SU-DHL-6 (cell line): ENCODE measurements around the gene LRP3.

Experiments used
- H2AFZ ChIP-seq: fragments of 200-600 bp; sonication (generic); 2 replicates; pipeline ENCODE4 v1.6.1; 2014; ENCODE audit warnings: low read depth, mild to moderate bottlenecking, moderate library complexity, mixed read lengths, antibody characterized with exemption, low read length; ENCODE audit not compliant: severe bottlenecking
- H3F3A ChIP-seq: fragments of 200-600 bp; shearing (Covaris generic); 2 replicates; pipeline ENCODE4 v1.6.0; 2016; ENCODE audit warnings: antibody characterized with exemption, mild to moderate bottlenecking; ENCODE audit not compliant: insufficient read depth
- H3K27ac ChIP-seq: fragments of 200-600 bp; sonication (generic); 2 replicates; pipeline ENCODE4 v1.5.1; 2016; ENCODE audit warnings: low read depth, mild to moderate bottlenecking, low read length, moderate library complexity, mixed read lengths
- H3K27me3 ChIP-seq: fragments of 200-600 bp; sonication (generic), shearing (Covaris generic); 2 replicates; pipeline ENCODE4 v1.6.0; 2014; ENCODE audit warnings: mild to moderate bottlenecking, low read length
- H3K36me3 ChIP-seq: fragments of 200-600 bp; sonication (generic); 2 replicates; pipeline ENCODE4 v1.6.1; 2014; ENCODE audit warnings: mild to moderate bottlenecking, low read length, mixed read lengths
- H3K4me2 ChIP-seq: fragments of 300-600, 200-600 bp; shearing (Covaris generic), sonication (generic); 2 replicates; pipeline ENCODE4 v1.6.0; 2014; ENCODE audit warnings: low read length, low read depth, mild to moderate bottlenecking; ENCODE audit not compliant: poor library complexity, severe bottlenecking
- H3K4me3 ChIP-seq: fragments of 200-600 bp; sonication (generic); 2 replicates; pipeline ENCODE4 v1.5.1; 2014; ENCODE audit warnings: antibody characterized with exemption, low read length, mild to moderate bottlenecking, mixed read lengths; ENCODE audit not compliant: insufficient read depth, poor library complexity, severe bottlenecking
- H3K79me2 ChIP-seq: fragments of 200-600 bp; sonication (generic); 2 replicates; pipeline ENCODE4 v1.6.1; 2014; ENCODE audit warnings: mild to moderate bottlenecking, low read length, moderate library complexity; ENCODE audit not compliant: insufficient read depth
- H3K9ac ChIP-seq: fragments of 200-600 bp; sonication (generic); 2 replicates; pipeline ENCODE4 v1.7.0; 2014; ENCODE audit warnings: mild to moderate bottlenecking, low read length
- H3K9me2 ChIP-seq: fragments of 200-600 bp; sonication (generic); replicated peaks from 2 replicates; pipeline ENCODE4 v1.6.1; 2014; ENCODE audit warnings: low read length; ENCODE audit not compliant: insufficient read depth
- H3K9me3 ChIP-seq: fragments of 200-600 bp; sonication (generic); 2 replicates; pipeline ENCODE4 v1.6.1; 2014; ENCODE audit warnings: low read length, mixed read lengths; ENCODE audit not compliant: insufficient read depth
- H4K20me1 ChIP-seq: fragments of 200-600 bp; sonication (generic); 2 replicates; pipeline ENCODE4 v1.6.1; 2014; ENCODE audit warnings: low read depth, mild to moderate bottlenecking, antibody characterized with exemption, low read length, moderate library complexity, mixed read lengths
- EZH2phosphoT487 ChIP-seq: fragments of 200-600 bp; sonication (generic), shearing (Covaris generic); conservative IDR thresholded peaks from 2 replicates; pipeline ENCODE4 v1.6.1; 2018; ENCODE audit warnings: mild to moderate bottlenecking, antibody characterized with exemption, low read length, moderate library complexity, mixed read lengths
- TF ChIP-seq, protein P1 (sequence below): fragments of 200-600 bp; sonication (generic); IDR thresholded peaks from one replicate; pipeline ENCODE4 v1.5.1; 2017; ENCODE audit warnings: antibody characterized with exemption, mild to moderate bottlenecking, low read length, moderate library complexity; ENCODE audit not compliant: insufficient read depth, poor library complexity, severe bottlenecking

The LRP3 gene

DNA sequence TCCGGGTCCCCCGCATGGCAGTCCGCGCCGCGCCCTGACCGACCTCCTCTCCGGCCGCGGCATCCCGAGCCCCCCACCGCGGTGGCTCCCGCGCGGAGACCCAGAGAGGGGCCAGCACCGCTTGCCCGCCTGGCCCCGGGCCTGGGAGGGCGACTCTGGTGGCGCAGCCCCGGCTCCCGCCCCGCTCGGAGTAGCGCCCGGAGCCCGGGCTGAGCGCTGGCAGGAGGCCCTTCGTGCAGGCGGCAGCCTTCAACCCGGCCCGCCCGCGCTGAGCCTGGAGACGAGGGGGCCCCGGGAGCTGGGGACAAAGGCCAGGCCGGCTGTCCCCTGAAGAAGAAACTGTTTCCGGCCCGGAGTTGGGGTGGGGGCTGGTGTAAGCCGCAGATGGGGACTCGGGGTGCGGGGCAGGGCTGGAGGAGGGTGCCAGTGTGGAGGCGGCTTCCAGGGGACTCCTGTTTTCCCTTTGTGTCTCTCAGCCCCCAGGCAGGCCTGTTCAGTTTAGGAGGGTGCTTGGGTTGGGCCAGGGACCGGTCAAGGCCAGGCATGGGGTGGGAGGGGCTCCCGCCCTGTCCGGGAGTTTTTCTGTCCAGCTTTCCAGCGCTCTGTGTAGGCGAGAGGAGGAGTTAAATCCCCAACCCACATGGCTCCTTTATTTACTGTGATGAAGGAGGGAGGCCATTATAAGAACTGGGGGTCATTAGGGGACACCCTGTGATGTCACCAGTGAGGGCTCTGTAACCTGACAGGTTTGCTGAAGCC, 935 bp downstream of the LRP3 start:
- H2AFZ ChIP-seq: no peak overlapping the region
- H3K27ac ChIP-seq: no peak overlapping the region
- H3K36me3 ChIP-seq: no peaks in the 10 kb centered on the region
- no peak overlapping the region for H3K4me3 ChIP-seq
- no peak overlapping the region for H3K4me2 ChIP-seq
- no peaks in the 10 kb centered on the region for H4K20me1 ChIP-seq
- H3F3A ChIP-seq: no peaks in the 10 kb centered on the region
- TF ChIP-seq, protein P1, sequence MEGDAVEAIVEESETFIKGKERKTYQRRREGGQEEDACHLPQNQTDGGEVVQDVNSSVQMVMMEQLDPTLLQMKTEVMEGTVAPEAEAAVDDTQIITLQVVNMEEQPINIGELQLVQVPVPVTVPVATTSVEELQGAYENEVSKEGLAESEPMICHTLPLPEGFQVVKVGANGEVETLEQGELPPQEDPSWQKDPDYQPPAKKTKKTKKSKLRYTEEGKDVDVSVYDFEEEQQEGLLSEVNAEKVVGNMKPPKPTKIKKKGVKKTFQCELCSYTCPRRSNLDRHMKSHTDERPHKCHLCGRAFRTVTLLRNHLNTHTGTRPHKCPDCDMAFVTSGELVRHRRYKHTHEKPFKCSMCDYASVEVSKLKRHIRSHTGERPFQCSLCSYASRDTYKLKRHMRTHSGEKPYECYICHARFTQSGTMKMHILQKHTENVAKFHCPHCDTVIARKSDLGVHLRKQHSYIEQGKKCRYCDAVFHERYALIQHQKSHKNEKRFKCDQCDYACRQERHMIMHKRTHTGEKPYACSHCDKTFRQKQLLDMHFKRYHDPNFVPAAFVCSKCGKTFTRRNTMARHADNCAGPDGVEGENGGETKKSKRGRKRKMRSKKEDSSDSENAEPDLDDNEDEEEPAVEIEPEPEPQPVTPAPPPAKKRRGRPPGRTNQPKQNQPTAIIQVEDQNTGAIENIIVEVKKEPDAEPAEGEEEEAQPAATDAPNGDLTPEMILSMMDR: no peak
- H3K9me3 ChIP-seq: no peaks in the 10 kb centered on the region
- H3K27me3 ChIP-seq: no peaks in the 10 kb centered on the region
- no peaks in the 10 kb centered on the region for H3K79me2 ChIP-seq
- no peak overlapping the region for H3K9ac ChIP-seq
- H3K9me2 ChIP-seq: no peaks in the 10 kb centered on the region

DNA sequence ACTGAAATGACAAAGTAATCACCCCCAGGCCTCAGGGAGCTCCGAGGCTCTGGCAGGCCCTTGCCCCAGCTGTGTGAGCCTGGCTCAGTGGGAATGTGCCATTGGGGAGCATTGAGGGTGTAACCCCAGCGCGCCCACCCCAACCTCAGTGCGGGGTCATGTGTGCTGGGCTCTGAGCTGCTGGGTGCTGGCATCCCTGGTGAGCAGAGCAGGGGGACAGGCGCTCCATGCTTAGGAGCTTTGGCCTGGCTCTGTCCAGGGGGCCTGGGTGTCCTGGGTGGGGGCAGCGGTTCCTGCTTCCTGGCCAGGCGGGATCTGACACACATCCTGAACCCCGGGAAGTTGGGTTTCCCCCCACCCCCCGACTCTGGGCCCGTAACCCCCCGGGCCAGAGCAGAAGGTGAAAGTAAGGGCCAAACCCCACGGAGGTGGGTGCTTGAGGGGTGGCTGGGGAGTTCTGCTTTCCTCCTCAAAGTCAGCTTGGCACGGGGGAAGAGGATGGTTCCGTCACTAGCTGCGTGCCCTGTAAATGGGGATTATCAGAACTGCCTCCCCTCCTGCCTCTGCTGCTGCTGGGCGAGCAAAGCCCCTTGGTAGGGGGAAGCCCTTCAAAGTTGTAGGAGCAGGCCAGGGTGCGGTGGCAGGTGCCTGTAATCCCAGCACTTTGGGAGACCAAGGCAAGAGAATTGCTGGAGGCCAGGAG, 1.7 kb downstream of the LRP3 start:
- H3K4me3 ChIP-seq: no peak overlapping the region
- H3F3A ChIP-seq: no peaks in the 10 kb centered on the region
- H2AFZ ChIP-seq: no peak overlapping the region
- no peaks in the 10 kb centered on the region for H3K79me2 ChIP-seq
- no peaks in the 10 kb centered on the region for H3K9me3 ChIP-seq
- H4K20me1 ChIP-seq: no peaks in the 10 kb centered on the region
- no peak for TF ChIP-seq EZH2phosphoT487
- TF ChIP-seq, protein P1: no peak
- no peak overlapping the region for H3K4me2 ChIP-seq
- no peak overlapping the region for H3K9ac ChIP-seq
- H3K9me2 ChIP-seq: no peaks in the 10 kb centered on the region
- H3K36me3 ChIP-seq: no peaks in the 10 kb centered on the region
- no peaks in the 10 kb centered on the region for H3K27me3 ChIP-seq
- H3K27ac ChIP-seq: no peak overlapping the region

DNA sequence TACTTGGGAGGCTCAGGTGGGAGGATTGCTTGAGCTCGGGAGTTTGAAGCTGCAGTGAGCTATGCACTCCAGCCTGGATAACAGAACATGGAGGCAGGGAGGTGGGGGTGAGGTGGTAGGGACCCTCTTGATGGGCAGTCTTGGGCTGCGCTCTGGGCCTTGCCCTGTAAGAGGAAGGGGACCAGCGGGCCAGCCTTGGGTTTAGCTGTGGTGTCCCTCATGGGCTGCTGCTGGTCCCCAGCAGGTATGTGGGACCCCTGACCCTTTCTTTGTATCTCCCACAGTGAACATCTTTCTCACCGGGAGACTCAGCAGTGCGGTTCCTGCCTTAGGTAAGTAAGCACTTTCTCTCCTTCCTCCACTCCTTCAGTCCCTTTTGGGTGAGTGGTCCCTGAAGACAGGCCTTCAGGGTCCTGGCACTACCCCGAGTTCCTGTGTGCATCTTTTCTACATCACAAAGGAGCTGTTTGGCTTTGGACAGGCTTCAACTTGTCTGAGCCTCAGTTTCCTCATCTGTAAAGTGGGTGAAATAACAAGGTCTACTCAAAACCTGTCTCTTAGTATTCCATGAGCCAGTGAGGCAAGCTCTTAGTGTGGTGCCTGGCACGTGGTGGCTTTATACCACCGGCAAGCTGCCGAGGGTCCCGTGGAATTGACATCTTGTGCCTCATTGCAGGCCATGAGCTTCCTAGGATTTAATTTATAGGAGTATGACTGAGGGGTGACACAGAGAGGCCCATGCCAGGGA, 2.5 kb downstream of the LRP3 start:
- no peaks in the 10 kb centered on the region for H4K20me1 ChIP-seq
- H3K9ac ChIP-seq: no peak overlapping the region
- H3K36me3 ChIP-seq: no peaks in the 10 kb centered on the region
- no peak overlapping the region for H3K27ac ChIP-seq
- H2AFZ ChIP-seq: no peak overlapping the region
- H3K4me3 ChIP-seq: no peak overlapping the region
- H3K4me2 ChIP-seq: no peak overlapping the region
- TF ChIP-seq, protein P1: no peak
- no peaks in the 10 kb centered on the region for H3K9me3 ChIP-seq
- no peaks in the 10 kb centered on the region for H3K9me2 ChIP-seq
- no peaks in the 10 kb centered on the region for H3K27me3 ChIP-seq
- H3F3A ChIP-seq: no peaks in the 10 kb centered on the region
- H3K79me2 ChIP-seq: no peaks in the 10 kb centered on the region
